HCT116 (cell line): ENCODE results near the gene RFPL2. TPM values are rescaled to one million over a fixed set of nuclear protein-coding genes. Genes with fewer than 3 reads are reported as not detected.

Experiments used
- ATAC-seq: fragments of 200-7000 bp; cut with Tn5 transposase; 2 replicates; pipeline ENCODE4 v1.9.1; 2020; ENCODE audit warnings: mild to moderate bottlenecking, moderate library complexity
- BruUV-seq: library from RNA; stranded (reverse); fragments of 400-500 nt; replicated peaks from 2 replicates; lab custom pipeline; 2021; lab: Mats Ljungman, UMichigan
- CTCF ChIA-PET: fragments of 300-600 bp; sonication (Branson Sonifier 250); formaldehyde crosslinking; loops from one replicate; lab custom pipeline; 2021; ENCODE audit warnings: antibody characterized with exemption; lab: Charles Lee
- POLR2A ChIA-PET: fragments of 300-600, 350-600 bp; sonication (Branson Sonifier 250); formaldehyde crosslinking; loops from one replicate; lab custom pipeline; 2021; ENCODE audit warnings: antibody characterized with exemption; lab: Charles Lee
- RAD21 ChIA-PET, 2 experiments: fragments of 300-600 bp; sonication (Branson Sonifier 250); formaldehyde crosslinking; loops; one replicate each; lab custom pipeline; 2023; ENCODE audit warnings: low total read pairs in 2 of 2; ENCODE audit not compliant: uncharacterized antibody in 2 of 2, unreplicated experiment in 2 of 2, low non-redundant PET in 1 of 2; lab: Charles Lee
- DNase-seq: peaks from one replicate; pipeline ENCODE4 v3.0.0-alpha.2; 2010; ENCODE audit warnings: low read depth, low spot score
- H2AFZ ChIP-seq: fragments of 200-600 bp; shearing (Covaris generic), sonication (generic); 2 replicates; pipeline ENCODE4 v1.6.1; 2017; ENCODE audit warnings: low read depth, mixed run types, mixed read lengths, antibody characterized with exemption, low read length; ENCODE audit not compliant: poor library complexity, severe bottlenecking
- H3K27ac ChIP-seq: 2 replicates; pipeline ENCODE4 v1.5.1; 2012; ENCODE audit warnings: low read depth, low read length
- H3K27me3 ChIP-seq: fragments of 200-600 bp; sonication (generic); 2 replicates; pipeline ENCODE4 v1.6.1; 2016; ENCODE audit warnings: mixed run types, low read length, mixed read lengths; ENCODE audit not compliant: insufficient read depth
- H3K36me3 ChIP-seq, 2 experiments: fragments of 200-500 bp in 1 of 2; fragments of 200-600 bp in 1 of 2; sonication (Bioruptor generic) in 1 of 2; sonication (generic) in 1 of 2; 2 replicates each; pipeline versions ENCODE4 v1.5.1 to v1.6.1; 2014 to 2016; ENCODE audit warnings: low read length in 2 of 2, inconsistent platforms in 1 of 2, mixed read lengths in 1 of 2, mixed run types in 1 of 2; ENCODE audit not compliant: insufficient read depth in 2 of 2, control insufficient read depth in 1 of 2
- H3K4me1 ChIP-seq, 2 experiments: fragments of 200-600 bp in 1 of 2; sonication (generic) in 1 of 2; 2 replicates each; pipeline versions ENCODE4 v1.5.1 to v1.6.1; 2012 to 2017; ENCODE audit warnings: low read length in 2 of 2, inconsistent platforms in 1 of 2, mild to moderate bottlenecking in 1 of 2, mixed read lengths in 1 of 2, mixed run types in 1 of 2, moderate library complexity in 1 of 2; ENCODE audit not compliant: insufficient read depth in 2 of 2, control insufficient read depth in 1 of 2
- H3K4me2 ChIP-seq: fragments of 200-600 bp; sonication (generic); 2 replicates; pipeline ENCODE4 v1.6.1; 2017; ENCODE audit warnings: mixed run types, low read length, mixed read lengths
- H3K4me3 ChIP-seq, 2 experiments: fragments of 200-600 bp in 1 of 2; sonication (generic) in 1 of 2; replicated peaks in 1 of 2; 2 replicates each; pipeline ENCODE4 v1.5.1; 2011 to 2016; ENCODE audit warnings: low read length in 2 of 2, control low read depth in 1 of 2, low read depth in 1 of 2, mild to moderate bottlenecking in 1 of 2, mixed read lengths in 1 of 2, mixed run types in 1 of 2
- H3K79me2 ChIP-seq: fragments of 200-600 bp; sonication (generic); 2 replicates; pipeline ENCODE4 v1.6.1; 2017; ENCODE audit warnings: mild to moderate bottlenecking, mixed run types, low read length, moderate library complexity, mixed read lengths; ENCODE audit not compliant: insufficient read depth
- H3K9ac ChIP-seq: fragments of 200-600 bp; sonication (generic); 2 replicates; pipeline ENCODE4 v1.6.1; 2016; ENCODE audit warnings: low read length, mixed read lengths
- H3K9me2 ChIP-seq: fragments of 200-600 bp; sonication (generic), shearing (Covaris generic); 2 replicates; pipeline ENCODE4 v1.6.1; 2017; ENCODE audit warnings: mixed run types, mild to moderate bottlenecking, moderate library complexity; ENCODE audit not compliant: insufficient read depth
- H3K9me3 ChIP-seq, 2 experiments: fragments of 200-500 bp in 1 of 2; fragments of 200-600 bp in 1 of 2; sonication (Bioruptor generic) in 1 of 2; sonication (generic) in 1 of 2; 2 replicates each; pipeline ENCODE4 v1.6.1; 2014 to 2017; ENCODE audit warnings: low read length in 2 of 2, mixed read lengths in 2 of 2, inconsistent platforms in 1 of 2, low read depth in 1 of 2, mild to moderate bottlenecking in 1 of 2, mixed run types in 1 of 2, moderate library complexity in 1 of 2; ENCODE audit not compliant: control insufficient read depth in 1 of 2, insufficient read depth in 1 of 2
- H4K20me1 ChIP-seq: fragments of 200-600 bp; sonication (generic), shearing (Covaris generic); 2 replicates; pipeline ENCODE4 v1.6.1; 2017; ENCODE audit warnings: mixed run types, mild to moderate bottlenecking, moderate library complexity; ENCODE audit not compliant: insufficient read depth
- CEBPB ChIP-seq: IDR thresholded peaks from 2 replicates; pipeline ENCODE4 v1.6.1; 2012; ENCODE audit warnings: low read depth
- ELF1 ChIP-seq: IDR thresholded peaks from 2 replicates; pipeline ENCODE4 v1.6.1; 2012; ENCODE audit warnings: low read depth, borderline replicate concordance
- EZH2phosphoT487 ChIP-seq: fragments of 200-600 bp; IDR thresholded peaks from 2 replicates; pipeline ENCODE4 v1.6.1; 2018; ENCODE audit warnings: antibody characterized with exemption, borderline replicate concordance
- JUND ChIP-seq: IDR thresholded peaks from 2 replicates; pipeline ENCODE4 v1.6.1; 2012
- RAD21 ChIP-seq: IDR thresholded peaks from 2 replicates; pipeline ENCODE4 v1.6.1; 2012; ENCODE audit warnings: low read depth, mild to moderate bottlenecking
- SP1 ChIP-seq: IDR thresholded peaks from 2 replicates; pipeline ENCODE4 v1.6.1; 2012; ENCODE audit warnings: low read depth
- SRF ChIP-seq: IDR thresholded peaks from 2 replicates; pipeline ENCODE4 v1.6.1; 2012; ENCODE audit warnings: low read depth
- YY1 ChIP-seq: IDR thresholded peaks from 2 replicates; pipeline ENCODE4 v1.6.1; 2011; ENCODE audit warnings: low read length, low read depth, moderate library complexity, mild to moderate bottlenecking; ENCODE audit not compliant: insufficient replicate concordance; ENCODE audit errors: extremely low read depth
- ZFX ChIP-seq: fragments of 450-650 bp; IDR thresholded peaks from 2 replicates; pipeline ENCODE4 v1.6.1; 2017
- ZNF274 ChIP-seq: fragments of 200-500 bp; sonication (Bioruptor generic); IDR thresholded peaks from 2 replicates; pipeline ENCODE4 v1.6.1; 2014; ENCODE audit warnings: mild to moderate bottlenecking, low read depth, low read length, inconsistent platforms
- intact Hi-C: fragments of 100-400 bp; cut with micrococcal nuclease; formaldehyde crosslinking; loops from 2 replicates; pipeline ENCODE4 v1.10.0; 2022
- total RNA-seq: library from RNA; stranded (reverse); gene quantifications from one replicate; pipeline ENCODE4 v1.2.1, GENCODE V29; 2021; ENCODE audit not compliant: unreplicated experiment
- TF ChIP-seq, protein P1 (sequence below): IDR thresholded peaks from 2 replicates; pipeline ENCODE4 v1.6.1; 2012
- TF ChIP-seq, protein P2 (sequence below): IDR thresholded peaks from 2 replicates; pipeline ENCODE4 v1.6.1; 2012
- TF ChIP-seq, protein P3 (sequence below), 3 experiments: fragments of 200-600 bp in 1 of 3; sonication (generic) in 1 of 3; IDR thresholded peaks in 2 of 3; conservative IDR thresholded peaks in 1 of 3; 2 replicates each; pipeline ENCODE4 v1.5.1; 2012 to 2017; ENCODE audit warnings: low read depth in 2 of 3, low read length in 2 of 3, antibody characterized with exemption in 1 of 3, borderline replicate concordance in 1 of 3, control low read depth in 1 of 3, mild to moderate bottlenecking in 1 of 3, mixed read lengths in 1 of 3, mixed run types in 1 of 3, moderate library complexity in 1 of 3; ENCODE audit not compliant: insufficient read depth in 1 of 3
- TF ChIP-seq, protein P4 (sequence below): IDR thresholded peaks from 2 replicates; pipeline ENCODE4 v1.6.1; 2012; ENCODE audit warnings: low read depth
- TF ChIP-seq, protein P5 (sequence below): IDR thresholded peaks from 2 replicates; pipeline ENCODE4 v1.6.1; 2011; ENCODE audit warnings: mild to moderate bottlenecking, low read length, moderate library complexity; ENCODE audit not compliant: insufficient replicate concordance; ENCODE audit errors: extremely low read depth

The RFPL2 gene
- total RNA-seq, 1 experiment from 2014 or later = 0.61 TPM

DNA sequence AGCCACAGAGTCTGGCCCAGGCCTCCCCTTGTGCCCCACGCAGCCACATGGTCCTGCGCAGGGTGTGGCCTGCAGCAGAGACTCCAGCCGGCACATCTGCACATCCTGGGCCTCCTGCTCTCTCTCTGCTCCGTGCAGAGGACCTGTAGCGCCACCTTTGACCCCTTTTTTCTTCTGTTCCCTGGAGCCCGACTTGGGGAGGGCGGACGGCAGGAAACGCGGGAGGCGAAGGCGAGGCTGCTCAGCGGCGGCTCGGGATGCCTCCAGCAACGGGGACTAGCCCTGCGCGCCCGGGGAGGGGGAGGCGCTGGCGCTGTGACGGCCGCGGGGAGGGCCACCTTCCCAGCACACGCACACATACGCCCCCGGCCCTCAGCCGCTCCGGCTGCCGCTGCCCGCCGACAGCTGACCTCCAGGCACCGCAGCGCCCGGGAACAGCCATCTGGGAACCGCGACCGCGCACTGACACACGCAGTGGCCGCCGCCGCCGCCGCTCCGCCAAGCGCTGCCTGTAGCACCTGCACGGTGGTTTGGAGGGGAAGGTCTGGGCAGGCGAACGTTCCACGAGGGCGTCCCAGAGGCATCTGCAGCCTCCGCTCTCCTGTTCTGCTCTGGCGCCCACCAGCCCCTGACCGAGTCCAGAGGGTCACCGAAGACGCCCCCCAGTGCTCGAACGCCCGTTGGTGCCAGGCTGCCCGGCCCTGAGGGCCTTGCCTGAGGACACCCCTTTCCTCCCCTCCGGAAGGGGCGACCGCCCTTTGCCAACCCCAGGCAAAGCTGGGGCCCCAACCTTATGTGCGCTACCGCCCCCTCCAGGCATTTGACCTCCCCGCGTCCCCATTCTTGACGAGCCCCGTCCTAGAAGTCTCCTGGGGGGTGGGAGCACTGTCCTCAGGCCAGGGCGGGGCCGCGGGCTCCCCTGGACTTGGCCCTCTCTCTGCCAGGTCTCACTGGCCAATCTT lies 28.9 kb downstream of the RFPL2 start (continued):
- TF ChIP-seq, protein P1, sequence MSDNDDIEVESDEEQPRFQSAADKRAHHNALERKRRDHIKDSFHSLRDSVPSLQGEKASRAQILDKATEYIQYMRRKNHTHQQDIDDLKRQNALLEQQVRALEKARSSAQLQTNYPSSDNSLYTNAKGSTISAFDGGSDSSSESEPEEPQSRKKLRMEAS = no peak
- TF ChIP-seq, protein P2, sequence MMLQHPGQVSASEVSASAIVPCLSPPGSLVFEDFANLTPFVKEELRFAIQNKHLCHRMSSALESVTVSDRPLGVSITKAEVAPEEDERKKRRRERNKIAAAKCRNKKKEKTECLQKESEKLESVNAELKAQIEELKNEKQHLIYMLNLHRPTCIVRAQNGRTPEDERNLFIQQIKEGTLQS = no peak
- TF ChIP-seq ELF1 (no peak), ZNF274 (no peak), SRF (no peak)
- TF ChIP-seq, all 23 proteins: peak for 0

DNA sequence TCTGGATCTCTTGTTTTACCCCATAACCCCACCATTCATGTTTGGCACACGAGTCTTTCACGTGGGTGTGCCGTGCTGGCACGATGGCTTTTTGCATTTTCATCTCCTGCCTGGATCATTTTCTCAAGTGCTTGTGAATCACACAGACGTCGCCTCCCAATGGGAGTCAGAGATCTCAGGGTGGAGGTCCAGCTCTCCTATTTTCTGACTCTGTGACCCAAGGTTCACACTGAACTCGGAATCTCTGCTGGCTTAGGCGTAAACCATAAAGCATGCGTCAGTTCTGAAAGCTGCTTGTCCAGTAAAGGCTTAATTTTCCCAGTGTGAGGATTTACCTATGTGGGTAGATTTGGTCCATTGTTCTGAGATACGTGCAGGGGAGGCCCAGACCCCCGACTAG lies 29.8 kb downstream of the RFPL2 start:
- DNase-seq (no peak), ATAC-seq (no peak)
- intact Hi-C loops = no loop called here
- H3K27ac ChIP-seq = no peak overlapping the region
- H4K20me1 ChIP-seq = no peaks in the 10 kb centered on the region
- no peak overlapping the region for H2AFZ ChIP-seq
- POLR2A ChIA-PET = no interaction called here
- no peaks in the 10 kb centered on the region for H3K79me2 ChIP-seq
- RAD21 ChIA-PET = no interaction called here
- H3K27me3 ChIP-seq = peaks cover 11% of the 10 kb centered on the region; the same call in 1 of the 2 replicates
- H3K4me1 ChIP-seq = no peaks in the 10 kb centered on the region
- CTCF ChIA-PET = no interaction called here
- no peak overlapping the region for H3K9ac ChIP-seq
- BruUV-seq = no TSS peak
- no peak overlapping the region for H3K4me3 ChIP-seq
- H3K36me3 ChIP-seq = no peaks in the 10 kb centered on the region
- H3K9me2 ChIP-seq = no peaks in the 10 kb centered on the region
- H3K4me2 ChIP-seq = no peak overlapping the region
- H3K9me3 ChIP-seq = no peaks in the 10 kb centered on the region
- TF ChIP-seq RAD21 (no peak), SP1 (no peak), JUND (no peak), EZH2phosphoT487 (no peak), CEBPB (no peak), ZFX (no peak), YY1 (no peak)
- TF ChIP-seq, protein P3, sequence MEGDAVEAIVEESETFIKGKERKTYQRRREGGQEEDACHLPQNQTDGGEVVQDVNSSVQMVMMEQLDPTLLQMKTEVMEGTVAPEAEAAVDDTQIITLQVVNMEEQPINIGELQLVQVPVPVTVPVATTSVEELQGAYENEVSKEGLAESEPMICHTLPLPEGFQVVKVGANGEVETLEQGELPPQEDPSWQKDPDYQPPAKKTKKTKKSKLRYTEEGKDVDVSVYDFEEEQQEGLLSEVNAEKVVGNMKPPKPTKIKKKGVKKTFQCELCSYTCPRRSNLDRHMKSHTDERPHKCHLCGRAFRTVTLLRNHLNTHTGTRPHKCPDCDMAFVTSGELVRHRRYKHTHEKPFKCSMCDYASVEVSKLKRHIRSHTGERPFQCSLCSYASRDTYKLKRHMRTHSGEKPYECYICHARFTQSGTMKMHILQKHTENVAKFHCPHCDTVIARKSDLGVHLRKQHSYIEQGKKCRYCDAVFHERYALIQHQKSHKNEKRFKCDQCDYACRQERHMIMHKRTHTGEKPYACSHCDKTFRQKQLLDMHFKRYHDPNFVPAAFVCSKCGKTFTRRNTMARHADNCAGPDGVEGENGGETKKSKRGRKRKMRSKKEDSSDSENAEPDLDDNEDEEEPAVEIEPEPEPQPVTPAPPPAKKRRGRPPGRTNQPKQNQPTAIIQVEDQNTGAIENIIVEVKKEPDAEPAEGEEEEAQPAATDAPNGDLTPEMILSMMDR (IDR thresholded peaks at IDR 0.05 in 2 of 3, conservative IDR thresholded peaks at IDR 0.05 in 1 of 3; ENCODE audit: borderline replicate concordance in 1 of 3, insufficient read depth in 1 of 3, low read depth in 2 of 3, low read length in 2 of 3) = no peak
- TF ChIP-seq, protein P4, sequence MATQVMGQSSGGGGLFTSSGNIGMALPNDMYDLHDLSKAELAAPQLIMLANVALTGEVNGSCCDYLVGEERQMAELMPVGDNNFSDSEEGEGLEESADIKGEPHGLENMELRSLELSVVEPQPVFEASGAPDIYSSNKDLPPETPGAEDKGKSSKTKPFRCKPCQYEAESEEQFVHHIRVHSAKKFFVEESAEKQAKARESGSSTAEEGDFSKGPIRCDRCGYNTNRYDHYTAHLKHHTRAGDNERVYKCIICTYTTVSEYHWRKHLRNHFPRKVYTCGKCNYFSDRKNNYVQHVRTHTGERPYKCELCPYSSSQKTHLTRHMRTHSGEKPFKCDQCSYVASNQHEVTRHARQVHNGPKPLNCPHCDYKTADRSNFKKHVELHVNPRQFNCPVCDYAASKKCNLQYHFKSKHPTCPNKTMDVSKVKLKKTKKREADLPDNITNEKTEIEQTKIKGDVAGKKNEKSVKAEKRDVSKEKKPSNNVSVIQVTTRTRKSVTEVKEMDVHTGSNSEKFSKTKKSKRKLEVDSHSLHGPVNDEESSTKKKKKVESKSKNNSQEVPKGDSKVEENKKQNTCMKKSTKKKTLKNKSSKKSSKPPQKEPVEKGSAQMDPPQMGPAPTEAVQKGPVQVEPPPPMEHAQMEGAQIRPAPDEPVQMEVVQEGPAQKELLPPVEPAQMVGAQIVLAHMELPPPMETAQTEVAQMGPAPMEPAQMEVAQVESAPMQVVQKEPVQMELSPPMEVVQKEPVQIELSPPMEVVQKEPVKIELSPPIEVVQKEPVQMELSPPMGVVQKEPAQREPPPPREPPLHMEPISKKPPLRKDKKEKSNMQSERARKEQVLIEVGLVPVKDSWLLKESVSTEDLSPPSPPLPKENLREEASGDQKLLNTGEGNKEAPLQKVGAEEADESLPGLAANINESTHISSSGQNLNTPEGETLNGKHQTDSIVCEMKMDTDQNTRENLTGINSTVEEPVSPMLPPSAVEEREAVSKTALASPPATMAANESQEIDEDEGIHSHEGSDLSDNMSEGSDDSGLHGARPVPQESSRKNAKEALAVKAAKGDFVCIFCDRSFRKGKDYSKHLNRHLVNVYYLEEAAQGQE = no peak
- TF ChIP-seq, protein P5, sequence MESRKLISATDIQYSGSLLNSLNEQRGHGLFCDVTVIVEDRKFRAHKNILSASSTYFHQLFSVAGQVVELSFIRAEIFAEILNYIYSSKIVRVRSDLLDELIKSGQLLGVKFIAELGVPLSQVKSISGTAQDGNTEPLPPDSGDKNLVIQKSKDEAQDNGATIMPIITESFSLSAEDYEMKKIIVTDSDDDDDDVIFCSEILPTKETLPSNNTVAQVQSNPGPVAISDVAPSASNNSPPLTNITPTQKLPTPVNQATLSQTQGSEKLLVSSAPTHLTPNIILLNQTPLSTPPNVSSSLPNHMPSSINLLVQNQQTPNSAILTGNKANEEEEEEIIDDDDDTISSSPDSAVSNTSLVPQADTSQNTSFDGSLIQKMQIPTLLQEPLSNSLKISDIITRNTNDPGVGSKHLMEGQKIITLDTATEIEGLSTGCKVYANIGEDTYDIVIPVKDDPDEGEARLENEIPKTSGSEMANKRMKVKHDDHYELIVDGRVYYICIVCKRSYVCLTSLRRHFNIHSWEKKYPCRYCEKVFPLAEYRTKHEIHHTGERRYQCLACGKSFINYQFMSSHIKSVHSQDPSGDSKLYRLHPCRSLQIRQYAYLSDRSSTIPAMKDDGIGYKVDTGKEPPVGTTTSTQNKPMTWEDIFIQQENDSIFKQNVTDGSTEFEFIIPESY = no peak
- TF ChIP-seq, protein P1 = no peak
